Mammary epithelial cell (primary cell): ENCODE results near the gene GPR26.

Source experiments
- EZH2 ChIP-seq: IDR thresholded peaks from 2 replicates; pipeline ENCODE4 v1.6.1; 2012; ENCODE audit warnings: low read length, inconsistent platforms, borderline replicate concordance
- TF ChIP-seq, protein P1 (sequence below), 2 donors: IDR thresholded peaks in 1 of 2; conservative IDR thresholded peaks in 1 of 2; 2 replicates each; pipeline ENCODE4 v1.5.1; 2011 to 2012; ENCODE audit warnings: inconsistent platforms in 2 of 2, low read length in 2 of 2, mild to moderate bottlenecking in 2 of 2, control low read depth in 1 of 2, low read depth in 1 of 2; ENCODE audit not compliant: insufficient read depth in 1 of 2; ENCODE audit errors: extremely low read depth in 1 of 2

DNA sequence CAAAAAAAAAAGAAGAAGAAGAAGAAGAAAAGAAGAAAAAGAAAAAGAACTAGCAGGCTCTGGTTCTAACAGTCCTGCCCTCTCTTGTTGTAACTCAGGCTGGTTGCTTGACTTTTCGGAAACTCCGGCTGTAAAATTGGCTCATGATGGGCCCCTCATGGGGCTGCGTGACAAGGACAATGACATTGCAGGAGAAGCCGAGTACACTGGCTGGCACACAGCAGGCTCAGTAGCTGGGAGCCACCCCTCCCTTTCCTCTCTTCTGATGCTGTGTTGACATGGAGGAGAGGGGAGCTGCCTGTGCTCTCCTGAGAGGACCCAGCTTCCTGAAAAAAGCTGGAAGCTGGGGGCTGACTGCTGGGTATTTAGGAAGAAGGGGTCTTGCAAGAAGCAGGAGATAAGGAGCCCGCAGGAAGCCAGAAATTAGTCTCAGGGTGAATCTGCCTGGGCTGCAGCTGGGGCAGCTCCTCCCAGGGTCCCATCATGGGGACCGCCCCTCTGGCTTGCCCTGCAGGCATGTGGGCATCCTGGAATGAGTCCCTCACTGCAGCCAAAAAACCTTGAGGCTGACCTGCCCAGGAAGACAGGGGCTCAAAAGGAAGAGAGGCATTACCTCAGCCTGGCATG, 14.6 kb upstream of the GPR26 start:
- TF ChIP-seq, protein P1, sequence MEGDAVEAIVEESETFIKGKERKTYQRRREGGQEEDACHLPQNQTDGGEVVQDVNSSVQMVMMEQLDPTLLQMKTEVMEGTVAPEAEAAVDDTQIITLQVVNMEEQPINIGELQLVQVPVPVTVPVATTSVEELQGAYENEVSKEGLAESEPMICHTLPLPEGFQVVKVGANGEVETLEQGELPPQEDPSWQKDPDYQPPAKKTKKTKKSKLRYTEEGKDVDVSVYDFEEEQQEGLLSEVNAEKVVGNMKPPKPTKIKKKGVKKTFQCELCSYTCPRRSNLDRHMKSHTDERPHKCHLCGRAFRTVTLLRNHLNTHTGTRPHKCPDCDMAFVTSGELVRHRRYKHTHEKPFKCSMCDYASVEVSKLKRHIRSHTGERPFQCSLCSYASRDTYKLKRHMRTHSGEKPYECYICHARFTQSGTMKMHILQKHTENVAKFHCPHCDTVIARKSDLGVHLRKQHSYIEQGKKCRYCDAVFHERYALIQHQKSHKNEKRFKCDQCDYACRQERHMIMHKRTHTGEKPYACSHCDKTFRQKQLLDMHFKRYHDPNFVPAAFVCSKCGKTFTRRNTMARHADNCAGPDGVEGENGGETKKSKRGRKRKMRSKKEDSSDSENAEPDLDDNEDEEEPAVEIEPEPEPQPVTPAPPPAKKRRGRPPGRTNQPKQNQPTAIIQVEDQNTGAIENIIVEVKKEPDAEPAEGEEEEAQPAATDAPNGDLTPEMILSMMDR (conservative IDR thresholded peaks at IDR 0.05 in 1 of 2, IDR thresholded peaks at IDR 0.05 in 1 of 2; ENCODE audit: extremely low read depth in 1 of 2, insufficient read depth in 1 of 2, low read depth in 1 of 2, low read length in 2 of 2): no peak
- no peak for TF ChIP-seq EZH2
